GM19035 (cell line): ENCODE results near the gene RPS6KB2.
A peak's percentile ranks its signal among the peaks of the same experiment; 100 is the strongest.

Source experiments
- ATAC-seq: cut with Tn5 transposase; IDR thresholded peaks from one replicate; pipeline ENCODE4 v1.9.1; 2021; ENCODE audit not compliant: unreplicated experiment

The RPS6KB2 gene

DNA sequence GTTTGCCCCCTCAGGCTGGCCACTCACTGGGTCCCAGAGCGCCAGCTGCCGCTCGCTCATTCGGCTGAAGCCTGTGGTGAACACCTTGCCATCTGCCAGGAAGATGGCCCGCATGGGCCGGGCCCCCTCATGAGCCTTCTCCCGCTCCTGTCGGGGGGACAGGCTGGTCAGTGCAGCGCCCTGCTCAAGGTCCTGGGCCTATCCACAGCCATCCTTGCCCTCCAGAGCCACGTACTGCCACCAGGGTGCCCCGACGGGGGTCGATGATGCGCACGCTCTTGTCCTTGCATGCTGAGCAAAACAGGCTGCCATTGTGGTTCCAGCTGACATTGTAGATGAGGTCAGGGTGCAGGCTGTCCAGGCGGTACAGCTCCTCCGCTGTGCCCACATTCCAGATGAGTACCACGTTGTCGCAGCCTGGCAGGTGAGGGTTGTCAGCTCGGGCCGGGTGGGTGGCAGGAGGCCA, 12.8 kb downstream of the RPS6KB2 start:
- no peak for ATAC-seq

DNA sequence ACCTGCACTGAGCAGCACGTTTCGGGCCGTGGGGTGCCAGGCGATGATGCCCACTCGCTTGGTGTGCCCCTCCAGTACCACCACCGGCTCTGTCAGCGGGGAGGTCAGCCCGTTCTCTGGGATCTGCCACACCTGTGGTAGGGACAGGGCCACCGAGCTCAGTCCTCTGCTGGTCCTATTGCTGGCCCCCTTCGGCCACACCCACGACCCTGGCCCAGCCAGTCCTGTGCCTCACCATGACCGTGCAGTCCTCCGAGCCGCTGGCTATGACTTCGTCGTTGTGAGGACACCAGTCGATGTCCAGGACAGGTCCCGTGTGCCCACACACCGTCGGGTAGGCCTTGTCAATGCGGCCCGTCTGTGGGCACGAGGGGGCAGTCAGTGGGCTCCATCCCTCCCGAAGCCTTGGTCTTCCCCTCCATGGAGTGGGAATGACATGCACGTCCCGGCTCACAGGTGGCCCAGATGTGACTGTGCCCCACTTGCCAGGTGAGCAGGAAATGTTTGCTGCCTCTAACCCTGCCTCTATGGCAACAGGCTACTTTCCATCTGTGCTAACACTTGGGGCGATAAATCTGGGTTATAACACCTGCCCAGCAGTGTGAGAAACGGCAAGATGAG, 13.5 kb downstream of the RPS6KB2 start:
- ATAC-seq: no peak

DNA sequence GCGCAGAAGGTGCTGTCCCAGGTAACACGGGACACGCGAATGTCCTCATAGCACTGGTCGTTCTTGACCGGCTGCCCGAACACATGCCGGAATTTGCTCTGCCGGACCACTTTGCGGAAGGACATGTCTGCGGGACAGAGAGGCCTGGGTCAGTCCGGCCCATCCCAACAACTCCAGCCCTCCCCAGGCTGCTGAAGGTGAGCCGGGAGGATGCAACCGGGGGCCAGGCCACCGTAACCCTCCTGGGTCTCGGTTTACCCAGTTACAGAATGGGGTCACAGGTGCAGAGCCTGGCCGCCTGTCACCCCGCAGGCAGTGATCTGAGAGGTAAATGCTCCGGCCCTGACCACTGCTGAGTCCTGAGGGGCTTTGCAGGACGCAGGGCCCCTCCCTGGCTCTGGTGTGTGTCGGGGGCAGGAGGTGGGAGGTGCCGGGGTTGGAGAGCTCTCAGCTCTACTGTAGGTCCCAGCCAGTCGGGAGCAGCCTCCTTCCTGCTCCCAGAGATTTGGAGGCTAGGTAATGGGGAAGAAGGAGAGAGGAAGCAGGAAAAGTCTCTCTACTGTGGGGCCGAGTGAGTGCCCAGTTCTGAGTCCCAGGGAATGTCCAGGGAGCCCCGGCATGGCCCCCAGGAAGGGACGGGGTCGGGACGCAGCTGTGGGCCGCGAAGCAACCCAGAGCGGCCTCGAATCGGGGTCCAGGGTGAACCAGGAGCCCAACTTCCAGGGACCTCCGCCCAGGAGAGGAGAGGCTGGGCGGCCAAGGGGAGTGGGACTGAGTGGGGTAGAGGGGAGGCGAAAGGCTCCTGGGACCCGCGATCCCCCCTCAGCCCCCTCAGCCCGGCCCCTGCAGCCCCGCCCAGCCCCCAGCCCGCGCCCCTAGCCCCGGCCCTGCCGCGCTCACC, 14.5 kb downstream of the RPS6KB2 start:
- ATAC-seq: no peak

DNA sequence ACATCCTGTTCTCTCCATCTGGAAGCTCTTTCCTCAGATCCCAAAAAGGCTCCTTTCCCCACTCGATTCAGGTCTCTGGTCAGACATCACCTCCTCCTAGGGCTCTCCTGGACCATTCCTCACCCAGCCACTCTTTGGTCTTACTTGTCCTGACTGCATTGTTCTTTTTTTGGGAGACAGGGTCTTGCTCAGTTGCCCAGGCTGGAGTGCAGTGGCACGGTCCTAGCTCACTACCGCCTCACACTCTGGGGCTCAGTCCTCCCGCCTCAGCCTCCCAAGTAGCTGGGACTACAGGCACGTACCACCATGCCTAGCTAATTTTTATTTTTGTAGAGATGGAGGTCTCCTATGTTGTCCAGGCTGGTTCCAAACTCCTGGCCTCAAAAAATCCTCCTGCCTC, 17.2 kb downstream of the RPS6KB2 start:
- ATAC-seq: no peak

DNA sequence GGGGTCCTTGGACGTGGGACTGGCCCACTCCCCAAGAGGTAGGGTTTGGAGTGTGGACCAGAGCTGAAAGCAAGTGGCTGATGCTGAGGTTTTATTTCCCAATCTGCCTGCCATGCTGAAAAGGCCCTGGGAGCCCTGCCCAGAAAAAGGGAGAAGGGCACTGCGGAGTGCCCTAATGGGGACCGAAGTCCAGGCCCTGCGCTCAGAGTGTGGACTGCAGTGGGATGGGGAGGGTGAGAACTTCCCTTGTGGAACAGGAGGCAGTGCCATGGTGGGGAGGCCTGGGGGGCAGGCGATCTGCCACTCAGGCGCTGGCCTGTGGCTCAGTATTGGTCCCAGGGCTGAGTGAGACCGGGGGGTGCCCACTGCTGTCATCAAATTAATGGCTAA, 19.9 kb downstream of the RPS6KB2 start:
- no peak for ATAC-seq

DNA sequence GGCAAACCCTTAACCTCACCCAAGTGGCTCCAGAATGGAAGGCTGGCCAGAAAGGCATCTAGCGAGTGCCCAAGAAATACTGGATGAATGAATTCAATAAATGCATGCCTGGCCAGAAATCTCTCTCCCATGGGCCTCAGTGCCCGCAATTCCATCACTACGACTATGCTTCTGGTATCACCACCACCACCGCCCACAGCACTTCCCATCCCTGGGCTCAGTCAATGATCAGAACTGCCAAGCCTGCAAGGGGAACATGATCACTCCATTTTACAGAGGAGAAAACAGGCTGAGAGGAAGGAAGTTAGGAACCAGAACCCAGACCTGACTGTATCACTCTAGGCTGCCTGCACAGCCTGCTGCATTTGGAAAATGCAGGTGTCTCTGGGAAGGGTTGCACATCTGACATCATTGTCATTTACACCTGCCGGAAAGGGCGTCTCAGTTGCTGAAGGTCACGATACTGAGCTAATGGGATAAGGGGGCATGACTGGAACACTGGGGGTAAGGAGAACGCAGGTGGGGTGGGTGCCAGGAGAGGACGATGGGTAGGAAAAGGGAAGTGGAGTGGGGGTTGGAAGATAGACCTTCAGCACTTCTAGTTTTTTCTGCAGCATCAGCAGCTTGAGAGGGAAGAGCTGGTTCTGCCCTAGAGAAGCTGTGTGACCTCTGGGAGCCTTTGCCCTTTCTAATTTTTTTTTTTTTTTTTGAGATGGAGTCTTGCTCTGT, 21.0 kb downstream of the RPS6KB2 start:
- no peak for ATAC-seq

DNA sequence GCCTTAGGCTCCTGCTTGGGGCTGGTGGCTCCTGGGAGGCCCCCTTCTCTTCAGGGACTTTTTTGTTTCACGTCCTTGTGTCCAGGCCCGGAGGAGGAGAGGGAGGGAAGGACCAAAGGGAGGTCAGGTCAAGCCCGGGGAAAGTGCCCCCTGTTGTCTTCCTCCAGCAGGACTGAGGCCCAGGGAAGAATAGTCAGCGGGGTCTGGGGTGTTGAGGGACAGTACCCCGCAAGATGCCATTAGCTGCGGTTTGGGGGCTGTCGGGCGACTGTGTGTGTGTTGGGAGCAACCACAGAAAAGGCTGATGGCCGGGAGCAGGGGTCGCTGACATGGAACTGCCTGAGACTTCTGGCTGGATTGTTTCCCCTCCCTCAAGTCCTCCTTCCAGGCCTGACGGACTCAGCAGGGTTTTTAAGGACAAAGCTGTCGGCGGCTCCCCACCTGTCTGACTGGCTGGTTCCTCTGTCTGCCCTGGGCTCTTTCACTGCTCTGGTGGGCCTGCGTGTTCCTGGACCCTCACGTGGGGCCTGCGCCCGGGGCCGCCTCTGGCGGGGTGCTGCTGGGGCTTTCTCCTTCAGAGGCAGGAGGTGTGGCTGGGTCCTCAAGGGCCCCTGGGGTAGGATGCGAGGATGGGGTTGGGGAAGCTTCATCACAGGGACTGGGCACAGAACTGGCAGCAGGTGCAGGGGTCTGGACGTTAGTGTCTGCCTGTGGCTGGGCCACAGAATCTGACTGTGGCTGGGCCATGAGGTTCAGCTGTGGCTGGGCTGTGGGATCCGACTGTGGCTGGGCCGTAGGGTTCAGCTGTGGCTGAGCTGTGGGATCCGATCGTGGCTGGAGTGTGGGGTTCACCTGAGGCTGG, 22.7 kb downstream of the RPS6KB2 start:
- no peak for ATAC-seq

DNA sequence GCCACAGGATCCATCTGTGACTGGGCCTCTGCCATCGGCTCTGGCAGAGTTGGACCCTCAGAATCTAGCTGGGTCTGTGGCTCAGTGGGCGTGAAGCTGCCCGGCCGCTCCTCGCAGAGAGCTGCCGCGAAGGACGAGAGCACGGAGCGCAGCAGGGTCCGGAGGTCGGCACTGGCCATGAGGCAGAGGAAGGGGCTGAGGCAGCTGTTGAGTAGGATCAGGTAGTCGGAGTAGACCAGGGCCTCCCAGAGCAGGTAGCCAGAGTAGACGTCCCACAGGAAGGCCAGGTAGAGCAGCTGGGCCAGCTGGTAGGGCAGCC, 23.3 kb downstream of the RPS6KB2 start:
- ATAC-seq: no peak

DNA sequence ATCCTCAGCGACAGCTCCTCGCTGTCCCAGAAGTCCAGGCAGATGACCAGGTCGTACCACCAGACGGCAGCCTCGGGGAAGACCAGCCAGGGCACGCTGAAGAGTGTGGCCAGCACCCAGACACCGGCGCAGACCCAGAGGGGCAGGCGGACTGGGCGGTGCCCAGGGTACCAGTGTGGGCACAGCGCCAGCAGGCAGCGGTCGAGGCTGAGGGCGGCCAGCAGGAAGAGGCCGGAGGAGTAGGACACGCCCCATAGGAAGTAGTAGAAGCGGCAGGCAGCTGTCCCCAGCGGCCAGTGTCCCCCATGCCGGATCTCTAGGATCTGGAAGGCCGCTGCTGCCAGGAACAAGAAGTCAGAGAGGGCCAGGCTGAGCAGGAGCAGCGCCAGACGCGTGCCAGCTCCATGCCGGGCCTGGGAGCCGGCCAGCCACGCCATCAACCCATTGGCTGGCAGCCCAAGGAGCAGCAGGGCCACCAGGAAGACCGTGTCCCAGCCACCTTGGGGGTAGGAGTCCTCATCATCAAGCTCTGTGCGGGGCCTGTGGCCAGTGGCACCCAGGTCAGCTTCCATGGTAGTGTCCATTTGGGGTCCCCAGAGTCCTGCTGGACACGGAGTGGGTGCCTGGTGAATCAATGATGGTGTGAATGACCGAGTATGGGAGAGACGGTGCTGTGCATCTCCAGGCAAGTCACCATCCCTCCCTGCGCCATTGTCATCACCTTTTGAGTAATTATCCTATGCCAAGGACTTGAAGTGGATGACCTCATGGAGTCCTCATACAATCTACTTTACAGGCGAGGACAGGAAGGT, 24.1 kb downstream of the RPS6KB2 start, which contains the start of gene GPR152:
Gene GPR152, minus strand, starts transcription at position 589 of the 812 bp plus-strand sequence. Its CDS starts 5 bp downstream, at position 584.
- ATAC-seq: no peak

DNA sequence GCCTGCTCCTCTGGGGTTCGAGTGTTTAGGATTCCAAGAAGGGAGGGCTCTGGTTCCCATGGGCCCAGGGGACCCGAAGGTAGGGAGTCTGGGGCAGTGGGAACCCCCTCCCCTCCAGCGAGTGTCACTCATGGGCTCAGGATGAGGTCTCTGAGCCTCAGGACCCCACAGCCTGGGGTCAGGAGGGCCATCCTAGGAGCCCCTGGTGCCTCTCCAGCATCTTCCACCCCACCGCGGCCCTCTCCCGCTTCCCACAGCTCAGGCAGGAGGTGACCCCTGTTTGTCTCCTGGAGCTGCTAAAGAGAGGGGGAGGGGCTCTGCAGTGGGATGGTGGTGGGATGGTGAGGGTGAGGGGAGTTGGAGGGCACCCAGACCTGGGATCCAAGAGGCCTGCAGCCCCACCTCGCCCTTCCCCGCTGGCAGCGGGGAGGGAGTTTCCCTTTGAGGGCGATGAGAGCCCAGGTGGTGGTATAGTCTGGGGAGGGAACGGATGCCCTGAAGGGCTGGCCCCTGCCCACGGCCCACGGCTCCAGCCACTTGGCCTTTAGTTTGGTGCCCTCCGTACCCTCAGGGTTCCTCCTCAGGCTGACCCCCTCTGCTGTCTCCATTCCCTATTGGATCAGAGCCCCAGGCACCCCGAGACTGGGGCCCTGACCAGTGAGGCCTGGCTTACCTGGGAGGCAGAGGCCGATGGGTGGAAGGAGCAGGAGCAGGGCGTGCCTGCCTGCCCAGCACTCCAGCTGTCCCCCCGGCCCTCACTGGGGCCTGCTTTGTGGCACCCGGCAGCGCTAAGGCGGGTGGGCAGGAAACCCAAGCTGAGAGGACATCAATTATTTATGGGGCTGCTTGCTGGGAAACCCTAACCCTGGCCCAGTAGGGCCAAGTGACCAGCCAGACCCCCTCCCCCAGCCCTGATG, 25.8 kb downstream of the RPS6KB2 start:
- no peak for ATAC-seq

DNA sequence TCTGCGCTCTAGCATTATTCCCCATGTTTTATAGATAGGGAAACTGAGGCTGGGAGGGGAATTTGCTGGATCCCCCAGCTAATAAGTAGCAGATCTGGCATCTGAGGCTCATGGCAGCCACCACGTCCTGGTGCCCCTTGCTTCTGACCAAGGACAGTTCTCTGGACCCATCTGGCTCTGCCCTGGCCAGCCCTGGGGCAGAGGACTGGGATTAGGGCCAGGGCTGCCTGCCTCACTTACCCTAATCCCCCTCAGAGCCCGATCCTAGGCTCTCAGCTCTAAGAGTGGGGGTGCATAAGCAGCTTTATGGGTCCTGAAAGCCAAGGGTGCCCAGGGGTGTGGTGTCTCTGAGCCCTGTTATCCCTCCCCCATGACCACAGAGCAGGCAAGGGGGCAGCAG, 26.8 kb downstream of the RPS6KB2 start, which contains the start of gene CABP4:
Gene CABP4, plus strand, starts transcription at position 301 of the 400 bp plus-strand sequence. Its CDS starts 70 bp downstream, at position 371.
- ATAC-seq: no peak

DNA sequence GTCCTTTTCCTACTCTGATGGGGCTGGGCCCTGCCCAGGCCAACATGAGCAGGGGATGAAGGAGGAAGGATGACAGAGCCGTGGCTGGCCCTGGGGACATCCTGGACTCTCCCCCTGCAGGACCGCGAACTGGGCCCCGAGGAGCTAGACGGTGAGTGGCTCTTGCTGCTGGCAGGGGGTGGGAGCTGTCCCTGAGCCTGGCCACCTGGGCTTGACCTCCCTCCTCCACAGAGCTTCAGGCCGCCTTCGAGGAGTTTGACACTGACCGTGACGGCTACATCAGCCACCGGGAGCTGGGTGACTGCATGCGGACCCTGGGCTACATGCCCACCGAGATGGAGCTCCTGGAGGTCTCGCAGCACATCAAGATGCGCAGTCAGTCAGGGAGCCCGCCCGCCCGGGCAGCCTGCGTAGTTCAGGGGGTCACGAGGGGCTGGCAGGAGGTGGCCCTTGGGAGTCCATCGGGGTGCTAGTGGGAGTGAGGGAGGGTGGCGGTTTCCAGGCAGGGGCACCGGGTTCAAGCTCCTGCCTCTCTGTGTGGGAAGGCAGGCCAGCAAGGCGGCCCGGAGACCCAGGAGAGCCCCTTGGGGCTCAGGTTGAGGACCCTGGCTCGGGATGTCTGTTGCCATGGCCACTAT, 27.9 kb downstream of the RPS6KB2 start:
- no peak for ATAC-seq

DNA sequence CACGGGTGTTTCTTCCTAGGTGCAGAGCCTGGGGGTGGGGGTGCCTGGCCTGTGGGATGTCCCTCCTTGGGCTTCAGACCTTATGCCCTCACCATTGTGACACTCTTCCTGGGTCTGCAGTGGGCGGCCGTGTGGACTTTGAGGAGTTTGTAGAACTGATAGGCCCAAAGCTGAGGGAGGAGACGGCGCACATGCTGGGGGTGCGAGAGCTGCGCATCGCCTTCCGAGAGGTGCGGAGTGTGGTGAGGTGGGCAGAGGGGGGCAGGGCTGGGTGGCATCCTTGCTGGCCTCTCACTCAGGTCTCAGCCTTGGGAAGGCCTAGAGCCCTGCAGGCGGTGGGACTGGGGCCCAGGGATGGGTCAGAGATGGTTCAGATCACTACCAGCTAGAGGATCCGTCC, 29.2 kb downstream of the RPS6KB2 start:
- ATAC-seq: no peak

DNA sequence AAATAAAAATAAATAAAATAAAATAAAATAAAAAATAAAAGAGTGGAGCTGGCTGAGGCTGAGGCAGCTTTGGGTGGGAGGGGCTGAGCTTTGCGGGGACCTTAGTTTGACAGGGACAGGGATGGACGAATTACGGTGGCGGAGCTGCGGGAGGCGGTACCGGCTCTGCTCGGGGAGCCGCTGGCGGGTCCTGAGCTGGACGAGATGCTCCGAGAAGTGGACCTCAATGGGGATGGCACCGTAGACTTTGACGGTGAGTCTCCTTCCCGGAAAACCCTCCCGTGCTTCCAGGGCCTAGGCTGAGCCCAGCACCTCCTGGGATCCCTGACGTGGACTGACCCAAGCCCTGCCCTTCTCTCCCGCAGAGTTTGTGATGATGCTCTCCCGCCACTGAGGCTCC, 30.0 kb downstream of the RPS6KB2 start:
- ATAC-seq: no peak

DNA sequence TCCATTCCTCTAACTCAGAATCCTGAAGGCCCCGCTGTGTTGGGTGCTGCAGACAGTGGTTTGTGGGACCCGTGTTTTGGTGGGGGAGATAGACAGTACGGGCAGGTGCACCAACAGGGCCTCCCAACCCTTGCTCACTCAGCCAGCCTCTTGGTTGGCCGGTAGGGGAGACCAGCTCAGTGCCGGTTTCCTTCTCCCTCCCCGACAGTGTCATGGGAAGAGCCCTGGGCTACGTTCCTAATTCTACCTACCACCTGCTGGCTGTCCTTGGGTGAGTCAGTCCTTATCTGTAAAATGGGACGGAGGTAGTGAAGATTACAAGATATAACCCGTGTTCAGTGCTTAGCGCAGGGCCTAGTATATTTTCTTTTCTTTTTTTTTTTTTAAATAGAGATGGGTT, 34.9 kb downstream of the RPS6KB2 start:
- ATAC-seq: no peak

DNA sequence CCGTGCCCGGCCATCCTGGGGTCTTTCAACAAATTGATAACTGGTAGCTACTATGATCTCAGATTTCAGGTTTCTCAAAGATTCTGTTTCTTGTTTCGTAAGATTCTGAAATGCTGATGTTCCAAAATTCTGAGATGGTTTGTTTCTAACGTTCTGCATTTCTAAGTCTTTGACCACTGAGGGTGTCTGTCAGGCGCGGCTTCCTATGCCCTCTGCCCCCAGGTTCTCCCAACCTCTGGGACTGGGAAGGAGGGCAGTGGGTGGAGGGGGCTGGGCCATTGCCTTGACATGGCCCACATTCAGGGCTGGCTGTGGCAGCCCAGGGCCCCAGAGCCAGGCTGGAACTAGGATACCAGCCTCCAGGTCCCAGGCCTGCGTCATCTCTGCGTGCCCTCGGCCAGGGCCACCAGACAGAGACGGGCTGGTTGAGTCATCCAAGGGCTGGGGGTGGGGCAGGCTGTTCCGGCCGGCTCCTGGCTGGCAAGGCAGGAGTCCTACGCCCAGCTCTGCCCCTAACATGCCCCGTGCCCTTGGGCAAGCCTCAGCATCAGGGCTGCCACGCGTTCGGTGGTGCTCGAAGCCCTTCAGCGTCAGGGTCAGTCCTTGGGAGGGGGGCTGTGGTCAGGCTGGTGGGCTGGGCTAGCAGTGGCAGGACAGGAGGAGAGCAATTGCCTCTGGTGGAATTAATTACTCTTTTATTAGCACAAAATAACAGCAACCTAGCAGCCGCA, 35.6 kb downstream of the RPS6KB2 start:
- no peak for ATAC-seq

DNA sequence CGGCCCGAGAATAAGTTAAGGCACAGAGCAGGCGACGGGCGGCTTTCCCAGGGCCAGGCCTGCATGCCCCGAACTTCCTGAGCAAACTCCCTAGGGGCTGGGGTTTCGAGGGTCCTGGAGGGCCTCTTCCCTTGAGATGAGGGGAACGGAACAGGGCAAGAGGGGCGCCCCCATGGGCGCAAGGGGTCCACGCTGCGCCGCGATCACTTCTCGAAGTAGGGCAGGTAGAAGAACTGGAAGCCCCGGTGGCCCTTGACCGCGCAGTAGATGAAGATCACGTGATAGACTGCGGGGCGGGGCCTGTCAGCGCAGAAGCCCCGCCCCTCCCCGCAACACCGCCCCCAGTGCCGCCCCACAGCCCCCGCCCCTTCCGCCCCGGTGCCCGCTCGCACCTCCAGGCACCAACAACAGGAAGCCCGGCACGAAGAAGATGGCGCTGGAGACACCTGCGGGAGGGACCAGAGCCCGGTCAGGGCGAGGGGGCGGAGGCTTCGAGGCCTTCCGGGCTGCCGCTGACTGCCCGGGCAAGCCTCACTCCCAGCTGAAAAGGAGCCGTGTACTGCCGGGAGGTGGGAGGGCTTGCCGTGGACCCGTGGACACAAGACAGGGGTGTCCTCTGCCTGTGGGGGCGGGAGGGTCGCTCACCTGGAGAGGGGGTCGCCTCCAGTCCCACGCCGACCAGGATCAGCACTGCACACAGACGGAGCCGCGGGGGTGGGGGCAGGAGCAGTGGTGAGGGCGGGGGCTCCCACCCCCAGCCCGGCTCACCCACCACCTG, 36.3 kb downstream of the RPS6KB2 start:
- ATAC-seq: peak; percentile 49
